ENCODE data around the gene SLC41A3.

DNA sequence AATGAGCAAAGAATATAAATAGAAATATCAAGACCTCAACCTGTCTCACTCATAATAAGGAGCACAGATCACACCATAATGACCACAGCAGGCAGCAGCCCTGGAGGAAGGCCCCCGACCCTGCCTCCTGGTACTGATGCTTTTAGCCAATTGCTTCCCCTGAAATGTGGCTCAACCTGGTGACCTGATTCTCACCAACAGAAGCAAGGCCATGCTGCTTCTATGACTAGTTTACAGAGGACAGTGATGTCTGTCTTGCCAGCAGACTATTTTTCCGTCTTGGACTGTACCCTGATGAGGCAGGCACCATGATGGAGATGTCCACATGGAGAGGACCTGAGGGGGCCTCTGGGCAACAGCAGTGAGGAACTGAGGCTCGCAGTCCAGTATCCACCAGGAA lies 18.0 kb downstream of the SLC41A3 start:
- TF ChIP-seq, protein P1, sequence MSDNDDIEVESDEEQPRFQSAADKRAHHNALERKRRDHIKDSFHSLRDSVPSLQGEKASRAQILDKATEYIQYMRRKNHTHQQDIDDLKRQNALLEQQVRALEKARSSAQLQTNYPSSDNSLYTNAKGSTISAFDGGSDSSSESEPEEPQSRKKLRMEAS (IDR thresholded peaks at IDR 0.05; ENCODE audit: low read depth, low read length), result no peak
- TF ChIP-seq, protein P2, sequence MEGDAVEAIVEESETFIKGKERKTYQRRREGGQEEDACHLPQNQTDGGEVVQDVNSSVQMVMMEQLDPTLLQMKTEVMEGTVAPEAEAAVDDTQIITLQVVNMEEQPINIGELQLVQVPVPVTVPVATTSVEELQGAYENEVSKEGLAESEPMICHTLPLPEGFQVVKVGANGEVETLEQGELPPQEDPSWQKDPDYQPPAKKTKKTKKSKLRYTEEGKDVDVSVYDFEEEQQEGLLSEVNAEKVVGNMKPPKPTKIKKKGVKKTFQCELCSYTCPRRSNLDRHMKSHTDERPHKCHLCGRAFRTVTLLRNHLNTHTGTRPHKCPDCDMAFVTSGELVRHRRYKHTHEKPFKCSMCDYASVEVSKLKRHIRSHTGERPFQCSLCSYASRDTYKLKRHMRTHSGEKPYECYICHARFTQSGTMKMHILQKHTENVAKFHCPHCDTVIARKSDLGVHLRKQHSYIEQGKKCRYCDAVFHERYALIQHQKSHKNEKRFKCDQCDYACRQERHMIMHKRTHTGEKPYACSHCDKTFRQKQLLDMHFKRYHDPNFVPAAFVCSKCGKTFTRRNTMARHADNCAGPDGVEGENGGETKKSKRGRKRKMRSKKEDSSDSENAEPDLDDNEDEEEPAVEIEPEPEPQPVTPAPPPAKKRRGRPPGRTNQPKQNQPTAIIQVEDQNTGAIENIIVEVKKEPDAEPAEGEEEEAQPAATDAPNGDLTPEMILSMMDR (IDR thresholded peaks at IDR 0.05 in 2 of 3, conservative IDR thresholded peaks at IDR 0.05 in 1 of 3; ENCODE audit: control insufficient read depth in 2 of 3, extremely low read depth in 1 of 3, insufficient read depth in 1 of 3, low read depth in 3 of 3, low read length in 3 of 3), result no peak
- no peak for TF ChIP-seq BCL11A (IDR thresholded peaks at IDR 0.05; ENCODE audit: low read depth, low read length)
- TF ChIP-seq ZZZ3 (IDR thresholded peaks at IDR 0.05; ENCODE audit: control insufficient read depth, insufficient read length, low read depth), result no peak
- TF ChIP-seq PML (IDR thresholded peaks at IDR 0.05; ENCODE audit: low read length), result no peak
- no peak for TF ChIP-seq JUNB (IDR thresholded peaks at IDR 0.05)
- TF ChIP-seq, protein P3, sequence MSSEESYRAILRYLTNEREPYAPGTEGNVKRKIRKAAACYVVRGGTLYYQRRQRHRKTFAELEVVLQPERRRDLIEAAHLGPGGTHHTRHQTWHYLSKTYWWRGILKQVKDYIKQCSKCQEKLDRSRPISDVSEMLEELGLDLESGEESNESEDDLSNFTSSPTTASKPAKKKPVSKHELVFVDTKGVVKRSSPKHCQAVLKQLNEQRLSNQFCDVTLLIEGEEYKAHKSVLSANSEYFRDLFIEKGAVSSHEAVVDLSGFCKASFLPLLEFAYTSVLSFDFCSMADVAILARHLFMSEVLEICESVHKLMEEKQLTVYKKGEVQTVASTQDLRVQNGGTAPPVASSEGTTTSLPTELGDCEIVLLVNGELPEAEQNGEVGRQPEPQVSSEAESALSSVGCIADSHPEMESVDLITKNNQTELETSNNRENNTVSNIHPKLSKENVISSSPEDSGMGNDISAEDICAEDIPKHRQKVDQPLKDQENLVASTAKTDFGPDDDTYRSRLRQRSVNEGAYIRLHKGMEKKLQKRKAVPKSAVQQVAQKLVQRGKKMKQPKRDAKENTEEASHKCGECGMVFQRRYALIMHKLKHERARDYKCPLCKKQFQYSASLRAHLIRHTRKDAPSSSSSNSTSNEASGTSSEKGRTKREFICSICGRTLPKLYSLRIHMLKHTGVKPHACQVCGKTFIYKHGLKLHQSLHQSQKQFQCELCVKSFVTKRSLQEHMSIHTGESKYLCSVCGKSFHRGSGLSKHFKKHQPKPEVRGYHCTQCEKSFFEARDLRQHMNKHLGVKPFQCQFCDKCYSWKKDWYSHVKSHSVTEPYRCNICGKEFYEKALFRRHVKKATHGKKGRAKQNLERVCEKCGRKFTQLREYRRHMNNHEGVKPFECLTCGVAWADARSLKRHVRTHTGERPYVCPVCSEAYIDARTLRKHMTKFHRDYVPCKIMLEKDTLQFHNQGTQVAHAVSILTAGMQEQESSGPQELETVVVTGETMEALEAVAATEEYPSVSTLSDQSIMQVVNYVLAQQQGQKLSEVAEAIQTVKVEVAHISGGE (CRISPR knock-in tag; IDR thresholded peaks at IDR 0.05), result no peak
- no peak for TF ChIP-seq JUND (IDR thresholded peaks at IDR 0.05; ENCODE audit: low read depth, low read length)
